ENCODE measurements around the gene MYL10.
A peak's percentile ranks its signal among the peaks of the same experiment; 100 is the strongest.
"Not testable (repeated sequence)": the region's sequence is repeated elsewhere in the genome, so short reads cannot be mapped to it uniquely, and the experiment has no call there.

Gene MYL10

GRCh38 chr7:101618207-101618839 lies 10.8 kb downstream of the MYL10 start:
- peak; percentile 47 for DNase-seq

- no peak for DNase-seq
These were observed 11.5 kb downstream of the MYL10 start for GRCh38 chr7:101617451-101618206.

- no peak for DNase-seq
These were observed 13.7 kb downstream of the MYL10 start for GRCh38 chr7:101615446-101615845.

- no peak for DNase-seq
These were observed 14.2 kb downstream of the MYL10 start for GRCh38 chr7:101614939-101615302.

GRCh38 chr7:101614098-101614938 lies 14.8 kb downstream of the MYL10 start:
- peak; percentile 33 for DNase-seq

- no peak for DNase-seq
These were observed 16.1 kb downstream of the MYL10 start for GRCh38 chr7:101612885-101613515.

- DNase-seq: no peak
These were observed 20.1 kb downstream of the MYL10 start for GRCh38 chr7:101608772-101609713.

GRCh38 chr7:101606498-101606923 lies 22.6 kb downstream of the MYL10 start:
- DNase-seq: no peak

GRCh38 chr7:101605611-101606497 lies 23.2 kb downstream of the MYL10 start:
- DNase-seq: no peak

GRCh38 chr7:101604934-101605332 lies 24.2 kb downstream of the MYL10 start:
- not testable (repeated sequence) for DNase-seq

- no peak for DNase-seq
These were observed 24.7 kb downstream of the MYL10 start for GRCh38 chr7:101604331-101604933.

- DNase-seq: peak; percentile 60
These were observed 26.4 kb downstream of the MYL10 start for GRCh38 chr7:101602484-101603241.

GRCh38 chr7:101602082-101602481 lies 27.0 kb downstream of the MYL10 start:
- DNase-seq: no peak

- DNase-seq: no peak
These were observed 29.3 kb downstream of the MYL10 start for GRCh38 chr7:101599787-101600186.

GRCh38 chr7:101598986-101599771 lies 29.9 kb downstream of the MYL10 start:
- no peak for DNase-seq

GRCh38 chr7:101598422-101598985 lies 30.6 kb downstream of the MYL10 start:
- DNase-seq: no peak

GRCh38 chr7:101597941-101598340 lies 31.2 kb downstream of the MYL10 start:
- DNase-seq: no peak

- no peak for DNase-seq
These were observed 32.2 kb downstream of the MYL10 start for GRCh38 chr7:101596898-101597297.
